Esophagus squamous epithelium (tissue), 4 donors: ENCODE results near the gene AFAP1L2.

Experiments used
- POLR2A ChIP-seq, 4 donors: fragments of 450-650 bp; IDR thresholded peaks; one replicate each; pipeline ENCODE4 v1.6.1; 2017; ENCODE audit warnings: antibody characterized with exemption in 4 of 4, mild to moderate bottlenecking in 4 of 4, moderate library complexity in 3 of 4
- TF ChIP-seq, protein P1 (sequence below), 6 experiments: fragments of 450-650 bp in 4 of 6; fragments of 200-600 bp in 2 of 6; sonication (generic) in 2 of 6; IDR thresholded peaks; one replicate each; pipeline ENCODE4 v1.5.1; 2016 to 2019; ENCODE audit warnings: antibody characterized with exemption in 6 of 6, mild to moderate bottlenecking in 4 of 6, moderate library complexity in 4 of 6

DNA sequence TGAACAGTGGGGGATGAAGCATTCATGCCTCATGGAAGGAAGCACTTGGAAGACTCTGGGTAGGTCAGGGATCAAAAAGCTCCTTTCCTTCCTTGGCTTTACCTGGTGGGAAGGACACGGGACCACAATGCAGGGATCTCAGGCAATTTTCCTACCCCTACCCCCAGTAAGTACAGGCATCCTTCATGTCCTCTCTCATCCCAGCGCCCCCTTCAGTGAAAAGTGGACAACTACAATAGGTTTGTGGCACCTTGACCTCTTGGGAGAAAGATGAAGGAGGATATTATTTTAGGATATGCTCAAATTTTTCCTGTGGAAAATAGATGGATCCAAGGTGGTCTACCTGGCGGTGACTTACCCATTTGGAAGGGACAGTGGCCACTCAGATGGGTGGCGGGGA is 16.5 kb downstream of the AFAP1L2 start:
- TF ChIP-seq, protein P1, sequence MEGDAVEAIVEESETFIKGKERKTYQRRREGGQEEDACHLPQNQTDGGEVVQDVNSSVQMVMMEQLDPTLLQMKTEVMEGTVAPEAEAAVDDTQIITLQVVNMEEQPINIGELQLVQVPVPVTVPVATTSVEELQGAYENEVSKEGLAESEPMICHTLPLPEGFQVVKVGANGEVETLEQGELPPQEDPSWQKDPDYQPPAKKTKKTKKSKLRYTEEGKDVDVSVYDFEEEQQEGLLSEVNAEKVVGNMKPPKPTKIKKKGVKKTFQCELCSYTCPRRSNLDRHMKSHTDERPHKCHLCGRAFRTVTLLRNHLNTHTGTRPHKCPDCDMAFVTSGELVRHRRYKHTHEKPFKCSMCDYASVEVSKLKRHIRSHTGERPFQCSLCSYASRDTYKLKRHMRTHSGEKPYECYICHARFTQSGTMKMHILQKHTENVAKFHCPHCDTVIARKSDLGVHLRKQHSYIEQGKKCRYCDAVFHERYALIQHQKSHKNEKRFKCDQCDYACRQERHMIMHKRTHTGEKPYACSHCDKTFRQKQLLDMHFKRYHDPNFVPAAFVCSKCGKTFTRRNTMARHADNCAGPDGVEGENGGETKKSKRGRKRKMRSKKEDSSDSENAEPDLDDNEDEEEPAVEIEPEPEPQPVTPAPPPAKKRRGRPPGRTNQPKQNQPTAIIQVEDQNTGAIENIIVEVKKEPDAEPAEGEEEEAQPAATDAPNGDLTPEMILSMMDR (IDR thresholded peaks at IDR 0.05) = no peak
- TF ChIP-seq POLR2A (IDR thresholded peaks at IDR 0.05) = no peak
